Gastroesophageal sphincter (tissue), 3 donors: ENCODE measurements around the gene RAB3C.

Source experiments
- POLR2A ChIP-seq, 2 donors: fragments of 450-650 bp; IDR thresholded peaks; one replicate each; pipeline ENCODE4 v1.6.1; 2017; ENCODE audit warnings: antibody characterized with exemption in 2 of 2, mild to moderate bottlenecking in 2 of 2, moderate library complexity in 1 of 2
- POLR2AphosphoS5 ChIP-seq: sonication (generic); formaldehyde crosslinking; IDR thresholded peaks from one replicate; pipeline ENCODE4 v1.6.1; 2017; ENCODE audit warnings: antibody characterized with exemption
- TF ChIP-seq, protein P1 (sequence below), 4 experiments: fragments of 200-600 bp in 2 of 4; fragments of 450-650 bp in 2 of 4; sonication (generic) in 1 of 4; IDR thresholded peaks; one replicate each; pipeline ENCODE4 v1.5.1; 2017 to 2019; ENCODE audit warnings: antibody characterized with exemption in 4 of 4, mild to moderate bottlenecking in 2 of 4, moderate library complexity in 2 of 4

DNA sequence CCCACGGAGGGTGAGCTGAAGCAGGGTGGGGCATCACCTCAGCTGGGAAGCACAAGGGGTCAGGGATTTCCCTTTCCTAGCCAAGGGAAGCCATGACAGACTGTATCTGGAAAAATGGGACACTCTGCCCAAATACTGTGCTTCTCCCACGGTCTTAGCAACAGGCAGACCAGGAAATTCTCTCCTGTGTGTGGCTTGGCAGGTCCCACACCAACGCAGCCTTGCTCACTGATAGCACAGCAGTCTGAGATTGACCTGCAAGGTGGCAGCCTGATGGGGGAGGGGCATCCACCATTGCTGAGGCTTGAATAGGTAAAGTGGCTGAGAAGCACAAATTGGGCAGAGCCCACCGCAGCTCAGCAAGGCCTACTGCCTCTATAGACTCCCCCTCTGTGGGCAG, 23.2 kb downstream of the RAB3C start:
- TF ChIP-seq POLR2A (IDR thresholded peaks at IDR 0.05) (no peak), POLR2AphosphoS5 (no peak)
- TF ChIP-seq, protein P1, sequence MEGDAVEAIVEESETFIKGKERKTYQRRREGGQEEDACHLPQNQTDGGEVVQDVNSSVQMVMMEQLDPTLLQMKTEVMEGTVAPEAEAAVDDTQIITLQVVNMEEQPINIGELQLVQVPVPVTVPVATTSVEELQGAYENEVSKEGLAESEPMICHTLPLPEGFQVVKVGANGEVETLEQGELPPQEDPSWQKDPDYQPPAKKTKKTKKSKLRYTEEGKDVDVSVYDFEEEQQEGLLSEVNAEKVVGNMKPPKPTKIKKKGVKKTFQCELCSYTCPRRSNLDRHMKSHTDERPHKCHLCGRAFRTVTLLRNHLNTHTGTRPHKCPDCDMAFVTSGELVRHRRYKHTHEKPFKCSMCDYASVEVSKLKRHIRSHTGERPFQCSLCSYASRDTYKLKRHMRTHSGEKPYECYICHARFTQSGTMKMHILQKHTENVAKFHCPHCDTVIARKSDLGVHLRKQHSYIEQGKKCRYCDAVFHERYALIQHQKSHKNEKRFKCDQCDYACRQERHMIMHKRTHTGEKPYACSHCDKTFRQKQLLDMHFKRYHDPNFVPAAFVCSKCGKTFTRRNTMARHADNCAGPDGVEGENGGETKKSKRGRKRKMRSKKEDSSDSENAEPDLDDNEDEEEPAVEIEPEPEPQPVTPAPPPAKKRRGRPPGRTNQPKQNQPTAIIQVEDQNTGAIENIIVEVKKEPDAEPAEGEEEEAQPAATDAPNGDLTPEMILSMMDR (IDR thresholded peaks at IDR 0.05), result no peak
